GM18907 (cell line): Measurements from ENCODE around the gene NR4A3.
A peak's percentile ranks its signal among the peaks of the same experiment; 100 is the strongest.
"Not testable (repeated sequence)": the region's sequence is repeated elsewhere in the genome, so short reads cannot be mapped to it uniquely, and the experiment has no call there.

ENCODE experiments used
- ATAC-seq: cut with Tn5 transposase; IDR thresholded peaks from one replicate; pipeline ENCODE4 v1.9.1; 2021; ENCODE audit warnings: mild to moderate bottlenecking, moderate library complexity; ENCODE audit not compliant: unreplicated experiment

Gene NR4A3

GRCh38 chr9:99832558-99832864, 10.8 kb downstream of the NR4A3 start:
- ATAC-seq: no peak

- ATAC-seq: no peak
Observed at GRCh38 chr9:99833735-99834134, 12.1 kb downstream of the NR4A3 start.

- ATAC-seq: no peak
Observed at GRCh38 chr9:99834474-99834873, 12.8 kb downstream of the NR4A3 start.

GRCh38 chr9:99835142-99835541, 13.5 kb downstream of the NR4A3 start:
- ATAC-seq: no peak

- ATAC-seq: no peak
Observed at GRCh38 chr9:99835581-99835980, 13.9 kb downstream of the NR4A3 start.

GRCh38 chr9:99840072-99840471, 18.4 kb downstream of the NR4A3 start:
- no peak for ATAC-seq

GRCh38 chr9:99845063-99845462, 23.4 kb downstream of the NR4A3 start:
- ATAC-seq: no peak

GRCh38 chr9:99848447-99848846, 26.8 kb downstream of the NR4A3 start:
- no peak for ATAC-seq

GRCh38 chr9:99850736-99851499, 29.2 kb downstream of the NR4A3 start:
- peak; percentile 20 for ATAC-seq

- peak; percentile 91 for ATAC-seq
Observed at GRCh38 chr9:99851500-99851822, 29.8 kb downstream of the NR4A3 start.

GRCh38 chr9:99852617-99853016, 30.9 kb downstream of the NR4A3 start:
- ATAC-seq: peak; percentile 70

GRCh38 chr9:99855467-99856176, 33.9 kb downstream of the NR4A3 start:
- no peak for ATAC-seq

- not testable (repeated sequence) for ATAC-seq
Observed at GRCh38 chr9:99857576-99857975, 35.9 kb downstream of the NR4A3 start.

GRCh38 chr9:99858087-99858486, 36.4 kb downstream of the NR4A3 start:
- ATAC-seq: no peak

GRCh38 chr9:99859243-99859980, 37.7 kb downstream of the NR4A3 start:
- ATAC-seq: no peak

GRCh38 chr9:99860266-99860665, 38.6 kb downstream of the NR4A3 start:
- ATAC-seq: no peak

- no peak for ATAC-seq
Observed at GRCh38 chr9:99863955-99864354, 42.3 kb downstream of the NR4A3 start.

GRCh38 chr9:99866398-99866797, 44.7 kb downstream of the NR4A3 start:
- ATAC-seq: no peak

- no peak for ATAC-seq
Observed at GRCh38 chr9:99867536-99867935, 45.9 kb downstream of the NR4A3 start.

GRCh38 chr9:99867968-99868367, 46.3 kb downstream of the NR4A3 start:
- ATAC-seq: peak; percentile 58

GRCh38 chr9:99868845-99869244, 47.2 kb downstream of the NR4A3 start:
- ATAC-seq: peak; percentile 82

- no peak for ATAC-seq
Observed at GRCh38 chr9:99870126-99870525, 48.4 kb downstream of the NR4A3 start.
